Measurements from ENCODE around the gene UBE2E1. TPM values are rescaled to one million over a fixed set of nuclear protein-coding genes. Genes with fewer than 3 reads are reported as not detected.

UBE2E1 gene
- total and polyA plus RNA-seq, 2 experiments from 2014 or later = 39.9 to 120 TPM

GRCh38 chr3:23864931-23865330 is 59.2 kb downstream of the UBE2E1 start:
- Histone ChIP-seq H3K4me2 (no peak overlapping the region), H3K27me3 (ENCODE audit: insufficient read depth) (no peaks in the 10 kb centered on the region)

More at GRCh38 chr3:23864931-23865330, 59.2 kb downstream of the UBE2E1 start:
- TF ChIP-seq ETS1 (IDR thresholded peaks at IDR 0.05) (no peak), CREB1 (CRISPR knock-in tag; IDR thresholded peaks at IDR 0.05; ENCODE audit: low read depth) (no peak), REST (IDR thresholded peaks at IDR 0.05; ENCODE audit: unreplicated experiment) (no peak), ZNF331 (CRISPR knock-in tag; IDR thresholded peaks at IDR 0.05; ENCODE audit: low read depth) (no peak), CTCF (conservative IDR thresholded peaks at IDR 0.05; ENCODE audit: low read depth in 2 of 2) (no peak), POLR2AphosphoS5 (IDR thresholded peaks at IDR 0.05; ENCODE audit: low read depth) (no peak), ZNF114 (CRISPR knock-in tag; IDR thresholded peaks at IDR 0.05) (no peak), ZNF462 (CRISPR knock-in tag; IDR thresholded peaks at IDR 0.05) (no peak), EZH2phosphoT487 (IDR thresholded peaks at IDR 0.05; ENCODE audit: unreplicated experiment) (no peak), STAT1 (IDR thresholded peaks at IDR 0.05; ENCODE audit: unreplicated experiment) (no peak)
- Histone ChIP-seq H3K79me2 (replicated peaks; ENCODE audit: insufficient read depth) (peaks cover 98% of the 10 kb centered on the region), H4K20me1 (replicated peaks; ENCODE audit: insufficient read depth) (peaks cover 30% of the 10 kb centered on the region; the same call in 1 of the 2 replicates), H3K36me3 (ENCODE audit: insufficient read depth) (no peaks in the 10 kb centered on the region), H3K4me3 (no peak overlapping the region), H3K27ac (ENCODE audit: low read depth) (peak overlapping the region; percentile 53; the same call in 1 of the 2 replicates), H3K9me2 (ENCODE audit: insufficient read depth) (no peaks in the 10 kb centered on the region), H3F3A (replicated peaks; ENCODE audit: low read depth) (peaks cover 10% of the 10 kb centered on the region; the same call in 1 of the 2 replicates), H3K4me1 (ENCODE audit: insufficient read depth) (peaks cover 23% of the 10 kb centered on the region), H2AFZ (no peak overlapping the region)
- Mint-ChIP-seq H3K36me3 (ENCODE audit: low read depth) (peaks cover 15% of the 10 kb centered on the region; the same call in 2 of the 3 replicates), H3K4me3 (no peak overlapping the region), H3K27me3 (ENCODE audit: insufficient read depth, low read depth, poor library complexity) (peaks cover 4% of the 10 kb centered on the region), H3K4me1 (peaks cover 56% of the 10 kb centered on the region), H3K9me3 (no peaks in the 10 kb centered on the region), H3K27ac (peak overlapping the region; percentile 57; the same call in 1 of the 2 replicates)
- DNase-seq (ENCODE audit: low spot score) (no peak), ATAC-seq (no peak)

All from GM23338 (cell line).